GM12892 (cell line): ENCODE results near the gene CUL7.

ENCODE experiments used
- POLR2A ChIP-seq: IDR thresholded peaks from 2 replicates; pipeline ENCODE4 v1.6.1; 2011; ENCODE audit warnings: low read depth, low read length, control low read depth
- POLR2AphosphoS5 ChIP-seq: IDR thresholded peaks from 2 replicates; pipeline ENCODE4 v1.6.1; 2011; ENCODE audit warnings: low read depth, low read length, control low read depth

GRCh38 chr6:43007126-43007525, 46.5 kb downstream of the CUL7 start:
- TF ChIP-seq POLR2A (no peak), POLR2AphosphoS5 (no peak)
